Gastrocnemius medialis (tissue), 4 donors: ENCODE data around the gene RPGRIP1. TPM values are rescaled to one million over a fixed set of nuclear protein-coding genes. Genes with fewer than 3 reads are reported as not detected.

ENCODE experiments used
- ATAC-seq, 2 donors: fragments of 150-250 bp; one replicate each; pipeline ENCODE4 v1.9.1; 2016
- DNase-seq, 2 donors: peaks; one replicate each; pipeline ENCODE4 v3.0.0-alpha.2; 2019
- H3K27ac ChIP-seq, 4 donors: fragments of 200-600 bp; sonication (generic); 1 replicate in 1 of 4; 2 replicates in 3 of 4; pipeline ENCODE4 v1.5.1; 2016 to 2018; ENCODE audit warnings: mild to moderate bottlenecking in 2 of 4, moderate library complexity in 1 of 4
- H3K27me3 ChIP-seq, 3 donors: fragments of 200-600 bp; sonication (generic) in 2 of 3; 1 replicate in 1 of 3; 2 replicates in 2 of 3; pipeline versions ENCODE4 v1.5.1 to v1.6.0; 2016 to 2019; ENCODE audit warnings: mild to moderate bottlenecking in 1 of 3, moderate library complexity in 1 of 3
- H3K36me3 ChIP-seq, 2 donors: fragments of 200-600 bp; sonication (generic) in 1 of 2; one replicate each; pipeline ENCODE4 v1.5.1; 2017 to 2018
- H3K4me1 ChIP-seq, 2 donors: fragments of 200-600 bp; sonication (generic) in 1 of 2; one replicate each; pipeline ENCODE4 v1.5.1; 2016 to 2017; ENCODE audit warnings: mild to moderate bottlenecking in 2 of 2
- H3K4me3 ChIP-seq, 4 donors: fragments of 200-600 bp; sonication (generic) in 3 of 4; 1 replicate in 1 of 4; 2 replicates in 3 of 4; pipeline ENCODE4 v1.5.1; 2016 to 2019; ENCODE audit warnings: mild to moderate bottlenecking in 2 of 4
- H3K9me3 ChIP-seq, 3 donors: fragments of 200-600 bp; sonication (generic) in 2 of 3; 1 replicate in 1 of 3; 2 replicates in 2 of 3; pipeline ENCODE4 v1.5.1; 2016 to 2019
- CTCF ChIP-seq, 5 experiments: fragments of 450-650 bp in 3 of 5; fragments of 200-600 bp in 2 of 5; sonication (generic) in 2 of 5; IDR thresholded peaks in 4 of 5; conservative IDR thresholded peaks in 1 of 5; 1 replicate in 4 of 5; 2 replicates in 1 of 5; pipeline ENCODE4 v1.5.1; 2016 to 2019; ENCODE audit warnings: antibody characterized with exemption in 5 of 5, mild to moderate bottlenecking in 3 of 5, moderate library complexity in 3 of 5
- POLR2A ChIP-seq, 2 donors: fragments of 450-650 bp; IDR thresholded peaks; one replicate each; pipeline ENCODE4 v1.6.1; 2017; ENCODE audit warnings: antibody characterized with exemption in 2 of 2, mild to moderate bottlenecking in 2 of 2, moderate library complexity in 2 of 2
- in situ Hi-C, 4 donors: fragments of 200-750 bp; cut with MboI; loops; one replicate each; pipeline versions ENCODE4 v1.15.0 to v1.8.0; 2017; ENCODE audit warnings: low sequenced_read_pairs in 4 of 4
- intact Hi-C: fragments of 100-400 bp; cut with DNase I; formaldehyde crosslinking; loops from one replicate; pipeline ENCODE4 v1.15.1; 2023; ENCODE audit warnings: low total_unique reads
- total RNA-seq, 4 donors: library from RNA; depleted of rRNA; stranded (reverse); fragments of >200 nt; gene quantifications; one replicate each; pipeline versions ENCODE4 v1.1.0 to v1.2.3, GENCODE V29; 2016

The RPGRIP1 gene
- total RNA-seq, 4 donors from 2014 or later: not detected

- no peak for DNase-seq
- in situ Hi-C loops: loop anchor here in 1 of 4 donors (25.0 kb wide), 1 partner anchor 143 kb away; the partner anchor contains the start of gene SUPT16H
- H3K27ac ChIP-seq: peak overlapping the region in 2 of 4 donors; percentile 6 to 16
- H3K4me1 ChIP-seq: peaks cover 18 to 21% of the 10 kb centered on the region in 2 donors
- peak; percentile 69 to 71 for ATAC-seq
- H3K9me3 ChIP-seq: no peaks in the 10 kb centered on the region
- TF ChIP-seq POLR2A (IDR thresholded peaks at IDR 0.05): no peak
- no peak for TF ChIP-seq CTCF (IDR thresholded peaks at IDR 0.05 in 4 of 5, conservative IDR thresholded peaks at IDR 0.05 in 1 of 5)
- H3K4me3 ChIP-seq: no peak overlapping the region
- H3K36me3 ChIP-seq: peaks cover 0 to 29% of the 10 kb centered on the region in 2 donors
- no peaks in the 10 kb centered on the region for H3K27me3 ChIP-seq
- intact Hi-C loops: loop anchor here (5.0 kb wide), 1 partner anchor 138 kb away; the partner anchor contains the start of gene SUPT16H
Observed at GRCh38 chr14:21244544-21244943, 35.3 kb upstream of the RPGRIP1 start.

GRCh38 chr14:21245813-21246212 lies 34.1 kb upstream of the RPGRIP1 start:
- Histone ChIP-seq H3K4me3 (no peak overlapping the region), H3K9me3 (no peaks in the 10 kb centered on the region), H3K36me3 (peaks cover 0 to 41% of the 10 kb centered on the region in 2 donors), H3K27ac (peak overlapping the region in 1 of 4 donors; percentile 17), H3K4me1 (peaks cover 8 to 12% of the 10 kb centered on the region in 2 donors), H3K27me3 (no peaks in the 10 kb centered on the region)
- no peak for ATAC-seq
- intact Hi-C loops (no loop called here), in situ Hi-C loops (loop anchor here in 1 of 4 donors (25.0 kb wide), 1 partner anchor 141 kb away; the partner anchor contains the start of gene SUPT16H)
- DNase-seq: no peak
- TF ChIP-seq POLR2A (IDR thresholded peaks at IDR 0.05) (no peak), CTCF (IDR thresholded peaks at IDR 0.05 in 4 of 5, conservative IDR thresholded peaks at IDR 0.05 in 1 of 5) (no peak)

- ATAC-seq: no peak
Observed at GRCh38 chr14:21248338-21248737, 31.5 kb upstream of the RPGRIP1 start.

GRCh38 chr14:21248739-21249411 lies 31.0 kb upstream of the RPGRIP1 start:
- H3K36me3 ChIP-seq: peaks cover 0 to 38% of the 10 kb centered on the region in 2 donors
- no peak overlapping the region for H3K27ac ChIP-seq
- peaks cover 0 to 13% of the 10 kb centered on the region in 2 donors for H3K4me1 ChIP-seq

More at GRCh38 chr14:21248338-21248737, 31.5 kb upstream of the RPGRIP1 start:
- H3K36me3 ChIP-seq: peaks cover 0 to 43% of the 10 kb centered on the region in 2 donors
- intact Hi-C loops: no loop called here
- TF ChIP-seq POLR2A (IDR thresholded peaks at IDR 0.05) (no peak), CTCF (IDR thresholded peaks at IDR 0.05 in 4 of 5, conservative IDR thresholded peaks at IDR 0.05 in 1 of 5) (no peak)
- peaks cover 0 to 8% of the 10 kb centered on the region in 2 donors for H3K4me1 ChIP-seq
- no peaks in the 10 kb centered on the region for H3K27me3 ChIP-seq
- H3K4me3 ChIP-seq: no peak overlapping the region
- DNase-seq: no peak
- H3K9me3 ChIP-seq: no peaks in the 10 kb centered on the region
- H3K27ac ChIP-seq: no peak overlapping the region
- in situ Hi-C loops: loop anchor here in 1 of 4 donors (25.0 kb wide), 1 partner anchor 139 kb away; the partner anchor contains the start of gene SUPT16H

More at GRCh38 chr14:21248739-21249411, 31.0 kb upstream of the RPGRIP1 start:
- no peak for ATAC-seq
- H3K27me3 ChIP-seq: no peaks in the 10 kb centered on the region
- H3K9me3 ChIP-seq: no peaks in the 10 kb centered on the region
- H3K4me3 ChIP-seq: no peak overlapping the region
- TF ChIP-seq CTCF (IDR thresholded peaks at IDR 0.05 in 4 of 5, conservative IDR thresholded peaks at IDR 0.05 in 1 of 5) (no peak), POLR2A (IDR thresholded peaks at IDR 0.05) (no peak)
- no peak for DNase-seq
- intact Hi-C loops (no loop called here), in situ Hi-C loops (loop anchor here in 1 of 4 donors (25.0 kb wide), 1 partner anchor 138 kb away; the partner anchor contains the start of gene SUPT16H)
